GM03348 (cell line): Measurements from ENCODE around the gene MAST3.
"Not testable (repeated sequence)": the region's sequence is repeated elsewhere in the genome, so short reads cannot be mapped to it uniquely, and the experiment has no call there.

Experiments
- DNase-seq: peaks from one replicate; pipeline ENCODE4 v3.0.0; 2012; ENCODE audit warnings: low spot score

MAST3 gene

DNA sequence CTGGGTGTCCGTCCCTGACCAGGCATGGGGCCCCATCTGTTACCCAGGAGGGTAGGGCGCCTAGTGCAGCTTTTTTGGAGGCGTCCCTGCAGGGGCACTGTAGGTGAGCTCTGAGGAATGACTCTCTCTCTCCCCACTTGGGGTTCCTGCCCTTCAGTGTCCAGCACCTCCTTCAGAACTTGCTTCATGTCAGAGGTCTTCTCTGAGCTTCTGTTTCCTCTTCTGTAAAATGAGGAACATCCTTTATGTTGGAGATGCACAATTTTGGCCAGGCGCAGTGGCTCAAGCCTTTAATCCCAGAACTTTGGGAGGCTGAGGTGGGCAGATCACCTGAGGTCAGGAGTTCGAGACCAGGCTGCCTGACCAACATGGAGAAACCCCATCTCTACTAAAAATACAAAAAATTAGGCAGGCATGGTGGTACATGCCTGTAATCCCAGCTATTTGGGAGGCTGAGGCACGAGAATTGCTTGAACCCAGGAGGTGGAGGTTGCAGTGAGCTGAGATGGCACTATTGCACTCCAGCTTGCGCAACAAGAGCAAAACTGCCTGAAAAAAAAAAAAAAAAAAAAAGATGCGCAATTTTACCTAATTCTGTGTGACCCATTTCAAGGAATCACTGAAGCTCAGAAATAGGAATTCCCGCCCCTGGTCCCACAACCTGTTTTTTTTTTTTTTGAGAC lies 40.2 kb downstream of the MAST3 start:
- DNase-seq: no peak

DNA sequence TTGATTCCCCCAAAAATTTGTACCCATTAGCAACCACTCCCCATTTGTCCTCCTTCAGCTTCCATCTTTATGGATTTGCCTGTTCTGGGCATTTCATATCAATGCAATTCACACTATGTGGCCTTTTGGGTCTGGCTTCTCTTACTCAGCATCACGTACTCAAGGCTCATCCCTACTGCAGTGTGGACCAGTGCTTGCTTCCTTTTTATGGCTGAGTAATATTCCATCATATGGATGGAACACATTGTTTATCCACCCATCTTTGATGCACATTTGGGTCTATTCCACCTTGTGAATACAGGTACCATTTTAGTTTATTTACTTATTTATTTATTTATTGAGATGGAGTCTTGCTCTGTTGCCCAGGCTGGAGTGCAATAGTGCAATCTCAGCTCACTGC lies 42.9 kb downstream of the MAST3 start:
- no peak for DNase-seq

DNA sequence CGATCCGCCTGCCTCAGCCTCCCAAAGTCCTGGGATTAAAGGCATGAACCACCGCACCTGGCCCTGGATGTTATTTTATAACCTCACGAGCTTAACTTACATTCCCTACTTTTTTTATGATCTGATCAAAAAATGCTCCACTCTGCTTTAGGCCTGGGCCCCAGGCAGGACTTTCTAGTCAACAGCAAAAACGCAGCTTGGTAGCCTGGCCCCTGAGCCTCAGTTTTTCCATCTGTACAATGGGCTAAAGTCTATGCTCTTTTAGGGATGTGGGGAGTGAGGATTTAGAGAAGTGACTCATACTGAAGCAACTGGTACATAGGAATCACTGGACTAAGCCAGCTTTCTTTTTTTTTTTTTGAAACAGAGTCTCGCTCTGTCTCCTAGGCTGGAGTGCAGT lies 43.5 kb downstream of the MAST3 start:
- no peak for DNase-seq

DNA sequence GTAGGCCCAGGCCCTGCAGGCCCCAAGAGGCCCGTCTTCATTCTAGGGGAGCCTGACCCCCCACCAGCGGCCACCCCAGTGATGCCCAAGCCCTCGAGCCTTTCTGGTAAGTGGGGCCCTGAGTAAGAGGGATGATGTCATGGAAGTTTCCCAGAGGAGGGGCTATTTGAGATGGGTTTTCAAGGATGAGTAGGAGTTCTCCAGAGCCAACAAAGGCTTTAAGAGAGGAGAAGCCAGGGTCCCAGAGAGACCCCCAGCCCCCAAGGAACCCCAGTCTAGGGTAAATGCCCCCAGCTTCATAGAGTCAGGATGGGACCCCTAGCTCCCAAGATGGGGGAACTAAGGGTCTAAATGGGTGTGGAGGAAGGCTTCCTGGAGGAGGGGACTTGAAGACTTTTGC lies 46.3 kb downstream of the MAST3 start:
- no peak for DNase-seq

DNA sequence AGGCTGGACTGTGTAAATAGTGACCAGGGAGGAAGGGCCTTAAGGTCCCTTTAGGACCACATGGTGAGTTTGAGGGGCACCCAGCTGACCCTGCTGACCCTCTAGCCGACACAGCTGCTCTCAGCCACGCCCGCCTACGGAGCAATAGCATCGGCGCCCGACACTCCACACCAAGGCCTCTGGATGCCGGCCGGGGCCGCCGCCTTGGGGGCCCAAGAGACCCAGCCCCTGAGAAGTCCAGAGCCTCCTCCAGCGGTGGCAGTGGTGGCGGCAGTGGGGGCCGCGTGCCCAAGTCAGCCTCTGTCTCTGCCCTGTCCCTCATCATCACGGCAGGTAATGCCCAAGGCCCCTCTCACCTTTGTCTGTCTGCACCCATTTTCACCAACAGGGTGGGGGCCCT lies 46.8 kb downstream of the MAST3 start:
- no peak for DNase-seq

DNA sequence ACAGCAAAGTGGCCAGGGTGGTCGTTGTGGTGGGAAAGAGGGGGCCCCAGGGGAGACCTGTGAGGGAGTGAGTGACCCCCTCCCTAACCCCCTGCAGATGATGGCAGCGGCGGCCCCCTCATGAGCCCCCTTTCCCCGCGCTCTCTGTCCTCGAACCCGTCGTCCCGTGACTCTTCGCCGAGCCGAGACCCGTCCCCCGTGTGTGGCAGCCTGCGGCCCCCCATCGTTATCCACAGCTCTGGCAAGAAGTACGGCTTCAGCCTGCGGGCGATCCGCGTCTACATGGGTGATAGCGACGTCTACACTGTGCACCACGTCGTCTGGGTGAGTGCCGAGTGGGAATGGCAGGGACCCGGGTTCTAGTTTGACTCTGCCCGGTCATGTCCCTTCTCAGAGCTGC lies 47.3 kb downstream of the MAST3 start:
- no peak for DNase-seq

DNA sequence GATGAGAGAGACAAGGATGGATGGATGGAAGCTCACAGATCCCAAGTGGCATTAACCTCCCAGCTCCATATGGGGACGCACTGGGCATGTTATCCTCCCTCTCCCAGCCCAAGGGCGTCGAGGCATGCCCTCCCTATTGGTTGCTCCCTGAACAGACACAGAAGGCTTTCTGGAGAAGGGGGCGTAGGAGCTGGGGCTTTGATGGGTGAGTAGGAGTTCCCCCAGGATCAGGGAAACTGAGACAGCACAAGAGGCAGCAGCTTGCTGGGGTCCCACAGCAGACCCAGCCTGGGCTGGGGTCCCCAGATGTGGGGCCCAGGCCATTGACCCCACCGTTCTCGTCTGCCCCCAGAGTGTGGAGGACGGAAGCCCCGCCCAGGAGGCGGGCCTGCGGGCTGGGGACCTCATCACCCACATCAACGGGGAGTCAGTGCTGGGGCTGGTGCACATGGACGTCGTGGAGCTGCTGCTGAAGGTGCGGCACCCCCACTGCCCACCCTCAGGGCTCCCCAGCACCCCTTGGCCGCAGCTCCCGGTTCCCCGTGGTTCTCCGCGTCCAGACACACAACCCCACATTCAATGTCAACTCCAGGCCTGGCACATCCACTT lies 47.9 kb downstream of the MAST3 start:
- DNase-seq: no peak

DNA sequence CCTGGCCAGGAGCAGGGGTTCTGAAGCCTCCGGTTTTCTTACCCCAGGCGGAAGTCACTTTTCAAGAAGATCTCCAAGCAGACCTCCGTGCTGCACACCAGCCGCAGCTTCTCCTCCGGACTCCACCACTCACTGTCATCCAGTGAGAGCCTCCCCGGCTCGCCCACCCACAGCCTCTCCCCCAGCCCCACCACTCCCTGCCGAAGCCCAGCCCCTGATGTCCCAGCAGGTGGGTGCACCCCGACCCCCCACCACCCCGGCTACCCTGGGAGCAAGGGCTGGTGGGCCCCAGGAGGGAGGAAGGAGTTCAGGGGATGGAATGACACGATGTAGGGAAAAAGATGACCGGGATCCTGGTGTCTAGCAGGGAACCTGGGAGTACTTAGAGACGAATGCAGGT lies 49.8 kb downstream of the MAST3 start:
- DNase-seq: no peak

DNA sequence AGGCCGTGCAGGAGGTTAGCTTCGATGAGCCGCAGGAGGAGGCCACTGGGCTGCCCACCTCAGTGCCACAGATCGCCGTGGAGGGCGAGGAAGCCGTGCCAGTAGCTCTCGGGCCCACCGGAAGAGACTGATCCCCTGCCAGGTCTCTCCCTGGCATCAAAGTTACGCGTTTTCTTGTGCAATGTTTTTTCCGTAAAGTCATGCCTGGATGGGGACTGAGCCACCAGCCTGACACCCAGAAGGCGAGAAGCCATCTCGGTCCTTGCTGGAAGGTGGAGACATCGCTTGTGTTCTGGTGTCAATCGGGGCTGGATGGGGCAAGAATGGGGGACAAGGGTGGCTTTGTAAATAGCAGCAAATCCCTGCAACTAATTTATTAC lies 52.0 kb downstream of the MAST3 start:
- no peak for DNase-seq

DNA sequence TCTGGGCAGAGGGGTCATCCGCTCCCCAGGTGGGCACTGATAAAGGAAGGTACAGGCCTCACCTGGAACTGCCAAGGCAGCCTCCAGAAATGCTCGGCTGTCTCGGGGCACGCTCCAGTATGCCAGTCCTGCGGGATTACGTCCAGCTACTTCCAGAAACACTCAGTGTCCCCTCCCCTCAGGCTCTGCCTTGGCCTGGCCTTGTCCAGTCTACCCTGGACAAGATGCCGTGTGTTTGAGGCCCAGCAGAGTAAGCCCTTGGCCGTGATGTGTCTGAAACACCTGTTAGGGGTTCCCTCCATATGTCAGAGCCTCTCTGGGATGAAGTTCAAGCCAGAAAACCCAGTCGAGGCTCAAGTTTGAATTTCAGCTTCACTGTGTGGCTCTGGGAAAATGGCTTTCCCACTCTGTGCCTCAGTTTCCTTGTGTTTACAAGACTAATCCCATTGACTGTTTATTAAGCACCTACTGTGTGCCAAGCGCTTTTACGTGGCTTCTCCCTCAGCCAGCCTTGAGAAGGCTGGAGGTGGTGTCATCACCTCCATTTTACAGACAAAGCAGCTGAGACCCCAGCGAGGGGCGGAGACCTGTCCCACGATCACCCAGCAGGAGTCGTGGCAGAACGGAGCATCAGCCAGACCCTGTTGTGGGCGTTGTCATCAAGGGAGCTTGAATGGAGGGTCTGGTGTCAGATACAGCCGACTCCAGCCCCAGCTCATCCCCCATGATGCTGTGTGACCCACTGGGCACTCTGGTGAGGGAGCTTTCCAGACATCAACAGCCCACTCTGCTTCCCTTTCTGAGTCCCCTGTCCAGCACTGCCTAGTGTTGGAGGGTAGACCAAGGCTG lies 53.4 kb downstream of the MAST3 start:
- no peak for DNase-seq

DNA sequence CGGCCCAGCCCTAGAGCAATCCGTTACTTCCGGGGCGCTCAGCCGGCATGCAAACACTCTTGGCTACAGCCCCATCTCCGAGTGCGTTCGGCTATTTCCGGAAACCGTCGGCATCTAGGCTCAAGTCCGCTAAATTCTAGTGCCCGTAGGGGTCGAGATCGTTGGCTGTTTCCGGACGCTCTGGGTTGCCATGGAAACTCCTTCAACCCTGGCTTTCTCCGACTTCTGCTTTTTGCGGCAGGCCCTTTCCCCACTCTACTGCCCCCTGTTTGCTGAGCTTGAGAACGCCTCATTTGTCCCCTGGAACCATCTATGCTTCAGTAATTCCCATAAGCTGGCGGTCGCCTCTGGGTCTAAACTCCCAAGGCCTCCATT lies 54.9 kb downstream of the MAST3 start:
- peak; percentile 96 for DNase-seq

DNA sequence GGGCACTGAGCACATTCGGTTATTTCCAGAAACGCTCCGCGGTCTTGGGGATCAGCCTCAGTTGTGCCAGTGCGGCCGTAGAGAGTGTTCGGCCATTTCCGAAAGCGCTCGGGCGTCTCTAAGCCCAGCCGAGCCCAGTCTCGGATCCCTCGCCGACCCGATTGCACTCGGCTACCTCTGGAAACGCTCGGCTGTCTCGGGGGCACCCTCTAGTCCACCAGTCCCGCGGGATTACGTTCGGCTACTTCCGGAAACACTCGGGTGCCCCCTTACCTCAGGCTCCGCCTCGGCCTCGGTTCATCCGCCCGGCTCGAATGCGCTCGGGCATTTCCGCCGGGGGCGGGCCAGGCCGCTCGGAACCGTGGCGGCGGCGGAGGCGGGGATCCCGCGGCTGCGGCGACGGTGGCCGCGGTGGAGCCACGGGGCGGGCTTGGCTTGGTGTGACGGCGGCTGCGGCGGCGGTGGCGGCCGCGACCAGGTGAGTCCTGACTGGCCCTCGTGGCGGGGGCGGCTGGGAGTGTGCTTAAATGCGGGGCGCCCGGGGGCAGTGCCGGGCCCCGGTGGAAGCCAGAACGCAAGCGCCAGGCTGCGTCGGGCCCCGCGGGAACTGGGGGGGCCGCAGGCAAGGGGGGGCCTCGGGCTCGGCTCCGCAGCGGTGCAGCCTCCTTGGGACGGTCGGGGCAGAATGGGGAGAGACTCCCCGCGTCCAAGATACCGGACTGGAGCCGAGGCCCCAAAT lies 55.4 kb downstream of the MAST3 start, which contains the start of gene PIK3R2:
Gene PIK3R2 (plus strand): TSS at position 347 of the 739 bp plus-strand sequence. CDS start 2,717 bp downstream, outside the sequence.
- DNase-seq: peak; percentile 100

DNA sequence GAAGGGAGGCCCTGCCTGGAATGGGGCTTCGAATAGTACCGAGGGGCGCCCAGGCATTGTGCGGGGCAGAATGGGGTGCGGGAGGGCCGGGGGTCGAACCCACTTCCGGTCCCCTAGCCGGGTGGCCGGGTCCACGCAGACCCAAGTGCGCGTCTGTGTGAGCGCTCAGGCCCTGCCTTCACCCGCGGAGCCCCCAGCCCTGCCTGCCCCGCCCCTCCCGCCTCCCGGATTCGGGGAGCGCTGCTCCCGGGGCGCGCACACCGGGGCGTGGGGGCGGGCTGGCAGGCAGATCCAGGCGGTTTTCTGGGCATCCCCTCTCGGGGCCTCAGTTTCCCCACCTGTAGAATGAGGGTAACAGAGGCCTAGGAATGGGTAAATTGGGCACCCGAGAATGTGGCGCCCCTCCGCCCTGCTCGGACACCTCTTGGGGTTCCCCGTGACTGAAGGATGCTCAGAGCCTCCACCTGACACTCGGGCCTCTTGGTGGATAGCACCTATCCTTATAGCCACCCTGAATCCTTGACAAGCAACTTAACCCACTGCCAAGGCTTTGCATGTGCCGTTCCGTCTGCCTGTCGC lies 56.1 kb downstream of the MAST3 start:
- peak; percentile 52 for DNase-seq

DNA sequence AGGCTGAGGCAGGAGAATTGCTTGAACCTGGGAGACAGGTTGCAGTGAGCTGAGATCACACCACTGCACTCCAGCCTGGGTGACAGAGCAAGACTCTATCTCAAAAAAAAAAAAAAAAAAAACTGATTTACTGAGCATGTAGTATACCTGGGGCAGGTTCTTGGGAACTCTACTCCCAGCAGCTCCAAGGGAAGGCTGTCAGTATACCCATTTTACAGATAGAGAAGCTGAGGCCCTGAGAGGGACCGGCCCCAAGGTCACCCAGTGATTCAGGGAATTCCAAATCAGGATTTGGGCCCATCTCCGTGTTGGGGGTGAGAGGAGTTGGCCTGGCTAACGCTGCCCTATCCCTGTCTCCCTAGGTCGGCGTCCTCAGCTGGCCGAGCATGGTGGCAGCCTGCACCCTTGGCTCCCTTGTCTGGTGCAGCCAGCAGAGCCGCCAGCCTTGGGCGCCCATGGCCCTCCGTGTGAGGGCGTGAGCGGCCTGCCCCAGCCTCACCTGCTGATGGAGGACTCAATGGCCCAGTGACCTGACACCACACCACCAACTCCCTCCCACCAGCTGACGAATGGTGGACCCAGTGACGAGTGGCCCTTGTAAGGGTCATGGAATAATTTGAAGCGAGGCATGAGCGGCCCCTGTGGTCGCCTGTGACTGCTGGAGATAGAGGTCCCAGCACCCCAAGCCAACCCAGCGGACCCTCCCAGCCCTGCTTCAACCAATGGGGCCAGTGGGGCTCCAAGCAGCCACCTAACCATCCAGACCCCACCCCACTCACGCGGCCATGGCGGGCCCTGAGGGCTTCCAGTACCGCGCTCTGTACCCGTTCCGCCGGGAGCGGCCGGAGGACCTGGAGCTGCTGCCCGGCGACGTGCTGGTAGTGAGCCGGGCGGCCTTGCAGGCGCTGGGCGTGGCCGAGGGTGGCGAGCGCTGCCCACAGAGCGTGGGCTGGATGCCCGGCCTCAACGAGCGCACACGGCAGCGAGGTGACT lies 57.8 kb downstream of the MAST3 start:
- no peak for DNase-seq

DNA sequence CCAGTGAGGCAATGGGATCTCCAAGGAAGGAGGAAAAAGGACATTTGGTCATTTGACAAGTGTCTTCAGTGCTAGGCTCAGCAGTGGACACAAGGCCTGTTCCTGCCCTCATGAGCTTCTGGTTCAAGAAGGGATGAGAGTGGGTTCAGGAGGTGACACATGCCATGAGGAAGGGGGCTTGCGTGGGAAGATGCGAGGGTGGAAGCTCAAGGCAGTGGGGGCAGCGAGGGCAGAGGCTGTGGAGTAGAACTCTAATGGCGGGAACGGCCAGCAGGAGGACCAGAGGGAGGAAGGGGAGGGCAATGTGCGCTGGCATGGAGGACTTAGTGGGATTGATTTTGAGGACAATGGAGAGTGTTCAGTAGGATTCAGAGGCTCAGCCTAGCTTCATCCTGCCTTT lies 58.7 kb downstream of the MAST3 start:
- DNase-seq: no peak

DNA sequence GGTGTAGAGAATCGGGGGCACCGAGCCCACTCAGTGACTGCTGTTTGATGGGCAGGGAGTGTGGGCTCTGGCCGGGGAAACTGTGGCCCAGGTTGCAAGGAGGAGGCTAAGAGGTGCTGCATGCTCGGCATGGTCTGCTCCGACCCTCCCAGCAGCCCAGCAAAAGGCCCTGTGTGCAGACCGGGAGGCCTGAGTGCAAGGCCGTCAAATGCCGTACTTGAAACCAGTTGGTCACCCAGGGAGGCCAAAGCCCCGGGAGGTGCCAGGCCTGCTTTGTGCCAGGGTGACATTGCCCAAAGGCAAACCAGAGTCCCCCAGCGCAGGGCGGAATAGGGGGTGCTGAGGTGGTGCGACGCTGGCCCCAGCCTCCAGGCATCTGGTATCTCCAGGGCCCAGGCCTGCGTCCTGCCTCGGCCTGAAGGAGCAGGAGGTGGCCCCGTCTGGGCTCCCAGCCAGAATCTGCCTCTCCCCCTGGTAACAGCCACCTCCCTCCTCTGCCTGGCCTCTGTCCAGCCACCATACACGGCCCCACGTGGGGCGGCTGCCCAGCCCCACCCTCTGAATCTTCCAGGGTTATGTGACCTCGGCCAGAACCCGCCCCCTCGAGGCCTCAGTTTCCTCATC lies 59.4 kb downstream of the MAST3 start:
- peak; percentile 65 for DNase-seq

DNA sequence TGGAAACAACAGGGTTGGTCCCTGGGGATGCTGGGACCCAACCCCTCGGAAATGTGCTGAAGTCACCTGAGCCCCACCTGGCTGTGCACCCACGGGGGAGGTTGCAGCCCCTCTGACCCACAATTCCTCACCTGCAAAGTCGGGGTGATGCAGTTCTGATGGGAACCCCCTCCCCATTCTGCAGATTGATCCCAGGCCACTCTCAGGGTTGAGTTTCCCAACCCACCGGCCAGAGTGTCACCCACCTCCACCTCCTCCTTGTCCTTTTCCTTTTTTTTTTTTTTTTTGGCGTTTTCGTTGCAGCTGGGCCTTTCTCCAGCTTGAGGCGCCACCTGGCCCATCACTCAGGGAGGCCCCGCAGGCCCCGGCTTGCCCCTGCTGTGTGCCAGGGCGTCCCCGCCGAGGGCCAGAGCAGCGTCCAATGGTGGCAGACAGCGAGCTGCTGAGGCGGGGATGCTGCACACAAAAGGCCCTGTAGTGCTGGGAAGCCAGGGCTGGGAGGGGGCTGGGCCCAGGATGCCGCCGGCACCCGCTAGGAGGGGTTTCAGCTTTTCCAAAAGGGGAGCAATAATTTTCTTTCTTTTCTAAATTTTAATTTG lies 60.0 kb downstream of the MAST3 start:
- DNase-seq: no peak

DNA sequence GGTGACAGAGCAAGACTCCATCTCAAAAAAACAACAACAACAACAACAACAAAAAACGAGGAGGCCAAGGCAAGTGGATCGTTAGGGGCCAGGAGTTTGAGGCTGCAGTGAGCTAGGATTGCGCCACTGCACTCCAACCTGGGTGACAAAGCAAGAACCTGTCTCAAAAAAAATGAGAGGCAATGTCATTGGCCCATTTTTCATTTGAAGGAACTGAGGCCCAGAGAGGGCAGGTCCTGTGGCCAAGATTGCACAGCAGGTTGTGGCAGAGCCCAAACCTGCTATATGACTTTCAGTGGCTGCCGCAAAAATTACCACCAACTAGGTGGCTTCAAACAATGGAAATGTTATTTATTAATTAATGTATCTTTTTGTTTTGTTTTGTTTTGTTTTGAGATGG lies 60.9 kb downstream of the MAST3 start:
- no peak for DNase-seq

DNA sequence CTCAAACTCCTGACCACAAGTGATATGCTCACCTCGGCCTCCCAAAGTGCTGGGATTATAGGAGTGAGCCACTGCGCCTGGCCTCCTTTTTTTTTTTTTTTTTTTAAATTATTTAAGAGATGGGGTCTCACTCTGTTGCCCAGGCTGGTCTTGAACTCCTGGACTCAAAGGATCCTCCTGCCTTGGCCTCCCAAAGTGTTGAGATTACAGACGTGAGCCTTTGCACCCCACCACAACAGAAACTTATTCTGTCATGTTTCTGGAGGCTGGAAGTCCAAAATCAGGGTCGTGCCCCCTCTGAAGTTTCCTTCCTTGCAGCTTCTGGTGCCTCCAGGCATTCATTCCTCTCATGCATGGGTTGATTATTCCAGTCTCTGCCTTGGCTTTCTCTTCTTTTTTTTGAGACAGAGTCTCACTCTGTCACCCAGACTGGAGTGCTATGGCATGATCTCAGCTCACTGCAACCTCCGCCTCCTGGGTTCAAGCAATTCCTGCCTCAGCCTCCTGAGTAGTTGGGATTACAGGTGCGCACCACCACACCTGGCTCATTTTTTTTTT lies 61.6 kb downstream of the MAST3 start:
- not testable (repeated sequence) for DNase-seq

DNA sequence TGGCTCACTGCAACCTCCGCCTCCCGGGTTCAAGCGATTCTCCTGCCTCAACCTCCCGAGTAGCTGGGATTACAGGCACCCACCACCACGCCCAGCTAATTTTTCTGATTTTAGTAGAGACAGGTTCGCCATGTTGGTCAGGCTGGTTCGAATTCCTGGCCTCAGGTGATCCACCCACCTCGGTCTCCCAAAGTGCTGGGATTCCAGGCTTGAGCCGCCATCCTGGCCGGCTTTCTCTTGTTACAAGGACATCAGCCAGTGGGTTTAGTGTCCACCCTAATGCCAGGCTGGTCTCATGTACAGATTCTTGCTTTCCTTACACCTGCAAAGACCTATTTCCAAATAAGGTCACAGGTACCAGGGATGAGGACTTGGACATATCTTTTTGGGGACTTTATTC lies 62.2 kb downstream of the MAST3 start:
- DNase-seq: no peak
